ENCODE data around the gene RMI1.
"Not testable (repeated sequence)": the region's sequence is repeated elsewhere in the genome, so short reads cannot be mapped to it uniquely, and the experiment has no call there.

RMI1 gene

GRCh38 chr9:83935276-83935935, 45.2 kb upstream of the RMI1 start:
- H3K4me3 ChIP-seq (ENCODE audit: control insufficient read depth, low read depth, low read length) = no peak overlapping the region
- peak; percentile 85 for DNase-seq (ENCODE audit: low read depth)
- TF ChIP-seq CTCF (conservative IDR thresholded peaks at IDR 0.05; ENCODE audit: control insufficient read depth, insufficient read depth, low read depth, low read length) = no peak

DNA sequence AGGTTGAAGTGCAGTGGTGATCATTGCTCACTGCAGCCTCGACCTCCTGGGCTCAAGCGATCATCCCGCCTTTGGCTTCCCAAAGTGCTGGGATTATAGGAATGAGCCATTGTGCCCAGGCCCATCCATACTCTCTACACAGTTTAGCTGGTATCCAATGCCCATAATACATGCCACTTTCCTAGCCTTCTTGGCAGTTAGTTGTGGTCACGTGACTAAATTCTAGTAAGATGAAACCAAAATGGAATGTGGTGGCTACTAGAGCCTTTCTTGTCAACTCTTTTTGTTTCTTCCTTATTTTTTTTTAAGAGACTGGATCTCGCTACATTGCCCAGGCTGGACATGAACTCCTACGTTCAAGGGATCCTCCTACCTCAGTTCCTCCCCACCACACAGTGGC, 44.1 kb upstream of the RMI1 start:
- H3K4me3 ChIP-seq (ENCODE audit: control insufficient read depth, low read depth, low read length) = no peak overlapping the region
- no peak for DNase-seq (ENCODE audit: low read depth)
- TF ChIP-seq CTCF (conservative IDR thresholded peaks at IDR 0.05; ENCODE audit: control insufficient read depth, insufficient read depth, low read depth, low read length) = no peak

DNA sequence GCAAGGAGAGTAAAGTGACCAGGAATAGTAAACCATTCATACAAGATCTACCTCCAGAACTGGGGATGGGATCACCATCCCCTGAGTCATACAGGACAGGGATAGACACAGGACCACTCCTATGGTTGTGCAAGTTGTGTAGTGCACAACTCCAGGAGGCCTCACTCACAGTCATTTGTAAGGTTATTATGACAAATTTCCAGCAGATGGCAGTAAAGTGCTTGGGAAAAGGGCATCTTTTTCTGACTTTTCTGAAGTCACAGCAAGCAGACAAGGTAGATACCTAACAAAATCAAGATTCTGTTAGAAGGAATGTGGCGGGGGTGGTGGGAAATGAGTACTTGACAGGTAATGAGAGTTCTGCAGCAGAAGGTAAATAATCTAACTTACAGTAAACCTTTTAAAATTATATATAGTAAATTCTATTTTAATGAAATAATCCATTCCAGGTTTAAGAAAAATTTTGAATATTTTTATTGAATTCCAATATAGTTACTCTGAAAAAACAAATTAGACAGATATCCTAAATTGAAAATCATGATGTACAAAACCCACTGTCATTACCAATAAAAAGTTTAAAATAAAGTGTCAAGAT, 42.6 kb upstream of the RMI1 start:
- DNase-seq (ENCODE audit: low read depth) = peak; percentile 72
- TF ChIP-seq CTCF (conservative IDR thresholded peaks at IDR 0.05; ENCODE audit: control insufficient read depth, insufficient read depth, low read depth, low read length) = peak; percentile 57
- H3K4me3 ChIP-seq (ENCODE audit: control insufficient read depth, low read depth, low read length) = no peak overlapping the region

DNA sequence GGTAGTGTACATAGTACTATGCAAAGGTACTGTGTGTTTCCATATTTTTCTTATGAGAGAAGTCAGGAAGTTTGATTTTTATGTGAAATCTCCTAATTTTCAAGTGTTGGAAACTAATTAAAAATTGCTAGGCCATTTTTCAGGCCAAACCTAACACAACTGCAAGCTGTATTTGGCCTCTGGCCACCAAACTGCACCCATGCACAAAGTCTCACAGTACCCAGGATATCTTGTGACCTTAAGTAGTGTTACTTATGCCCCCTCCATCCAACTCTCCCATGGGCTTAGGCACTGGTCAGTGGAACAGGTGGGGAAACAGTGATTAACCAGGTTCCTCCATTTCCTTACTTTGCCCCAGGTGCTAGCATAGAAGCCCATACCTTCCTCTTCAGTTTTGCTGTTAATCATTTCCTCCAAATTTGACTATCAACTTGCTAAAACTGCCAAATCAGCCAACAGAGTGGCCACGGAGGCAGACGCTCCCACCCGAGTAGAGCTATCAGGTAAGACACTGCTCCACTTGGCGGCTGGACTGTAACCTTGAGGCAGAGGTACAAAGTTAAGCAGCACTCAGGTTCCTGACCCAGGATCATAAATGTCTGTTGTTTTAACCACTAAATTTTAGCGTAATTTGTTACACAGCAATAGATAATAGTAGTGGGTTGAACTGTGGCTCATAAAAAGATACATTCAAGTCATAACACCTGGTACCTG, 39.9 kb upstream of the RMI1 start:
- no peak for DNase-seq (ENCODE audit: low read depth)

DNA sequence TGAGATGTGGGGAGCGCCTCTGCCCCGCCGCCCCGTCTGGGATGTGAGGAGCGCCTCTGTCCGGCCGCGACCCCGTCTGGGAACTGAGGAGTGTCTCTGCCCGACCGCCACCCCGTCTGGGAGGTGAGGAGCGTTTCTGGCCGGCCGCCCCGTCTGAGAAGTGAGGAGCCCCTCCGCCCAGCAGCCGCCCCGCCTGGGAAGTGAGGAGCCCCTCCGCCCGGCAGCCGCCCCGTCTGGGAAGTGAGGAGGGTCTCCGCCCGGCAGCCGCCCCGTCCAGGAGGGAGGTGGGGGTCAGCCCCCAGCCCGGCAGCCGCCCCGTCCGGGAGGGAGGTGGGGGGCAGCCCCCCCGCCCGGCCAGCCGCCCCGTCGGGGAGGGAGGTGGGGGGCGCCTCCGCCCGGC, 32.5 kb upstream of the RMI1 start:
- DNase-seq (ENCODE audit: low read depth); H3K4me3 ChIP-seq (ENCODE audit: control insufficient read depth, low read depth, low read length): not testable (repeated sequence)

More for the DNA sequence above, 39.9 kb upstream of the RMI1 start:
- TF ChIP-seq CTCF (conservative IDR thresholded peaks at IDR 0.05; ENCODE audit: control insufficient read depth, insufficient read depth, low read depth, low read length) = no peak
- H3K4me3 ChIP-seq (ENCODE audit: control insufficient read depth, low read depth, low read length) = no peak overlapping the region

GRCh38 chr9:83956086-83956435, 24.5 kb upstream of the RMI1 start:
- H3K4me3 ChIP-seq (ENCODE audit: control insufficient read depth, low read depth, low read length) = peak overlapping the region; percentile 71
- no peak for DNase-seq (ENCODE audit: low read depth)
- TF ChIP-seq CTCF (conservative IDR thresholded peaks at IDR 0.05; ENCODE audit: control insufficient read depth, insufficient read depth, low read depth, low read length) = no peak

Measured in fibroblast of mammary gland (primary cell).